ENCODE data around the gene SNAP29.

SNAP29 gene

GRCh38 chr22:20869234-20869633 lies 10.4 kb downstream of the SNAP29 start:
- H3K27ac ChIP-seq (ENCODE audit: low read length): no peak overlapping the region
- H3K4me1 ChIP-seq (ENCODE audit: insufficient read depth, low read length): no peaks in the 10 kb centered on the region; the same call in 1 of the 2 replicates
- H3K27me3 ChIP-seq (ENCODE audit: insufficient read depth, low read length): no peaks in the 10 kb centered on the region
- H3K36me3 ChIP-seq (ENCODE audit: insufficient read depth, low read depth, low read length): peaks cover 5% of the 10 kb centered on the region; the same call in 1 of the 2 replicates
- no peak overlapping the region for H3K9ac ChIP-seq (ENCODE audit: low read depth, low read length)
- H3K4me3 ChIP-seq (ENCODE audit: low read length): no peak overlapping the region
- H3K9me3 ChIP-seq (ENCODE audit: insufficient read depth, low read depth, low read length): no peaks in the 10 kb centered on the region

GRCh38 chr22:20873214-20873613 lies 14.4 kb downstream of the SNAP29 start:
- Histone ChIP-seq H3K4me3 (ENCODE audit: low read length) (no peak overlapping the region), H3K36me3 (ENCODE audit: insufficient read depth, low read depth, low read length) (peaks cover 5% of the 10 kb centered on the region; the same call in 1 of the 2 replicates), H3K27ac (ENCODE audit: low read length) (no peak overlapping the region), H3K27me3 (ENCODE audit: insufficient read depth, low read length) (no peaks in the 10 kb centered on the region), H3K4me1 (ENCODE audit: insufficient read depth, low read length) (no peaks in the 10 kb centered on the region), H3K9me3 (ENCODE audit: insufficient read depth, low read depth, low read length) (no peaks in the 10 kb centered on the region), H3K9ac (ENCODE audit: low read depth, low read length) (no peak overlapping the region)

DNA sequence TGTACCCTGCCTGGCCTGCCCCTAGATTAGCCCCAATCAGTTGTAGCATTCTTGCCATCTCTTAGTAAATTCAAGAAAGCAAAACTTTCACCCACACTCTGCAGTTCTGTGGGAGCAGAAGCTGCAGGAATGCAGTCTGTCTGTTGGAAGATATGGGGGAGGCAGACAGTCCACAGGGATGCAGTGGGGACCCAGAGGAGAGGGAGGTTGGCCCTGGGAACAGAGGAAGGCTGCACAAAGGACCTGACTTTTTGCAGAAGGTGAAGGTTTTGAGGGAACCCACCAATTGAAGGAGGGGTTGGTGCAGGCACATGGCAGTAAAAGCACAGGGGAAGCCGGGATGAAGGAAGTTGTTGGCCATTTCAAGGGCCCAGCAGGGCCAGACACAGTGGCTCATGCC lies 16.5 kb downstream of the SNAP29 start:
- H3K9ac ChIP-seq (ENCODE audit: low read depth, low read length): no peak overlapping the region
- no peaks in the 10 kb centered on the region for H3K27me3 ChIP-seq (ENCODE audit: insufficient read depth, low read length)
- peaks cover 3% of the 10 kb centered on the region; the same call in 1 of the 2 replicates for H3K36me3 ChIP-seq (ENCODE audit: insufficient read depth, low read depth, low read length)

GRCh38 chr22:20877715-20878114 lies 18.9 kb downstream of the SNAP29 start:
- H3K36me3 ChIP-seq (ENCODE audit: insufficient read depth, low read depth, low read length): peaks cover 10% of the 10 kb centered on the region; the same call in 1 of the 2 replicates
- H3K9ac ChIP-seq (ENCODE audit: low read depth, low read length): no peak overlapping the region
- no peak overlapping the region for H3K4me3 ChIP-seq (ENCODE audit: low read length)
- no peaks in the 10 kb centered on the region for H3K4me1 ChIP-seq (ENCODE audit: insufficient read depth, low read length)
- no peaks in the 10 kb centered on the region for H3K27me3 ChIP-seq (ENCODE audit: insufficient read depth, low read length)
- no peak overlapping the region for H3K27ac ChIP-seq (ENCODE audit: low read length)
- no peaks in the 10 kb centered on the region for H3K9me3 ChIP-seq (ENCODE audit: insufficient read depth, low read depth, low read length)

More for the DNA sequence above, 16.5 kb downstream of the SNAP29 start:
- Histone ChIP-seq H3K27ac (ENCODE audit: low read length) (no peak overlapping the region), H3K9me3 (ENCODE audit: insufficient read depth, low read depth, low read length) (no peaks in the 10 kb centered on the region), H3K4me1 (ENCODE audit: insufficient read depth, low read length) (no peaks in the 10 kb centered on the region), H3K4me3 (ENCODE audit: low read length) (no peak overlapping the region)

GRCh38 chr22:20881231-20881630 lies 22.4 kb downstream of the SNAP29 start:
- Histone ChIP-seq H3K9me3 (ENCODE audit: insufficient read depth, low read depth, low read length) (no peaks in the 10 kb centered on the region), H3K4me3 (ENCODE audit: low read length) (no peak overlapping the region), H3K4me1 (ENCODE audit: insufficient read depth, low read length) (no peaks in the 10 kb centered on the region), H3K27ac (ENCODE audit: low read length) (no peak overlapping the region), H3K36me3 (ENCODE audit: insufficient read depth, low read depth, low read length) (peaks cover 17% of the 10 kb centered on the region; the same call in 1 of the 2 replicates), H3K27me3 (ENCODE audit: insufficient read depth, low read length) (no peaks in the 10 kb centered on the region), H3K9ac (ENCODE audit: low read depth, low read length) (no peak overlapping the region)

GRCh38 chr22:20881869-20882815 lies 23.3 kb downstream of the SNAP29 start:
- no peak overlapping the region for H3K27ac ChIP-seq (ENCODE audit: low read length)
- no peaks in the 10 kb centered on the region for H3K4me1 ChIP-seq (ENCODE audit: insufficient read depth, low read length)
- no peak overlapping the region for H3K9ac ChIP-seq (ENCODE audit: low read depth, low read length)
- H3K9me3 ChIP-seq (ENCODE audit: insufficient read depth, low read depth, low read length): no peaks in the 10 kb centered on the region
- no peak overlapping the region for H3K4me3 ChIP-seq (ENCODE audit: low read length)
- H3K36me3 ChIP-seq (ENCODE audit: insufficient read depth, low read depth, low read length): peaks cover 18% of the 10 kb centered on the region; the same call in 1 of the 2 replicates
- no peaks in the 10 kb centered on the region for H3K27me3 ChIP-seq (ENCODE audit: insufficient read depth, low read length)

GRCh38 chr22:20882855-20883254 lies 24.0 kb downstream of the SNAP29 start:
- no peaks in the 10 kb centered on the region for H3K4me1 ChIP-seq (ENCODE audit: insufficient read depth, low read length)
- H3K27ac ChIP-seq (ENCODE audit: low read length): no peak overlapping the region
- no peak overlapping the region for H3K4me3 ChIP-seq (ENCODE audit: low read length)
- H3K27me3 ChIP-seq (ENCODE audit: insufficient read depth, low read length): no peaks in the 10 kb centered on the region
- no peak overlapping the region for H3K9ac ChIP-seq (ENCODE audit: low read depth, low read length)
- H3K36me3 ChIP-seq (ENCODE audit: insufficient read depth, low read depth, low read length): peaks cover 24% of the 10 kb centered on the region; the same call in 1 of the 2 replicates
- no peaks in the 10 kb centered on the region for H3K9me3 ChIP-seq (ENCODE audit: insufficient read depth, low read depth, low read length)

- no peak overlapping the region for H3K27ac ChIP-seq (ENCODE audit: low read length)
- H3K9me3 ChIP-seq (ENCODE audit: insufficient read depth, low read depth, low read length): no peaks in the 10 kb centered on the region
- H3K27me3 ChIP-seq (ENCODE audit: insufficient read depth, low read length): no peaks in the 10 kb centered on the region
- no peaks in the 10 kb centered on the region for H3K4me1 ChIP-seq (ENCODE audit: insufficient read depth, low read length)
- peaks cover 38% of the 10 kb centered on the region for H3K36me3 ChIP-seq (ENCODE audit: insufficient read depth, low read depth, low read length)
- H3K4me3 ChIP-seq (ENCODE audit: low read length): no peak overlapping the region
- H3K9ac ChIP-seq (ENCODE audit: low read depth, low read length): no peak overlapping the region
Observed at GRCh38 chr22:20884454-20884853, 25.6 kb downstream of the SNAP29 start.

GRCh38 chr22:20885017-20885556 lies 26.3 kb downstream of the SNAP29 start:
- H3K27me3 ChIP-seq (ENCODE audit: insufficient read depth, low read length): no peaks in the 10 kb centered on the region
- H3K9me3 ChIP-seq (ENCODE audit: insufficient read depth, low read depth, low read length): no peaks in the 10 kb centered on the region
- H3K4me1 ChIP-seq (ENCODE audit: insufficient read depth, low read length): no peaks in the 10 kb centered on the region
- no peak overlapping the region for H3K9ac ChIP-seq (ENCODE audit: low read depth, low read length)
- no peak overlapping the region for H3K4me3 ChIP-seq (ENCODE audit: low read length)
- no peak overlapping the region for H3K27ac ChIP-seq (ENCODE audit: low read length)
- H3K36me3 ChIP-seq (ENCODE audit: insufficient read depth, low read depth, low read length): peaks cover 42% of the 10 kb centered on the region

GRCh38 chr22:20885557-20886323 lies 26.9 kb downstream of the SNAP29 start:
- H3K4me1 ChIP-seq (ENCODE audit: insufficient read depth, low read length): no peaks in the 10 kb centered on the region
- H3K27me3 ChIP-seq (ENCODE audit: insufficient read depth, low read length): no peaks in the 10 kb centered on the region
- H3K4me3 ChIP-seq (ENCODE audit: low read length): no peak overlapping the region
- peaks cover 43% of the 10 kb centered on the region for H3K36me3 ChIP-seq (ENCODE audit: insufficient read depth, low read depth, low read length)
- no peak overlapping the region for H3K9ac ChIP-seq (ENCODE audit: low read depth, low read length)
- no peaks in the 10 kb centered on the region for H3K9me3 ChIP-seq (ENCODE audit: insufficient read depth, low read depth, low read length)
- no peak overlapping the region for H3K27ac ChIP-seq (ENCODE audit: low read length)

- Histone ChIP-seq H3K9ac (ENCODE audit: low read depth, low read length) (no peak overlapping the region), H3K36me3 (ENCODE audit: insufficient read depth, low read depth, low read length) (peaks cover 36% of the 10 kb centered on the region), H3K9me3 (ENCODE audit: insufficient read depth, low read depth, low read length) (no peaks in the 10 kb centered on the region), H3K4me1 (ENCODE audit: insufficient read depth, low read length) (no peaks in the 10 kb centered on the region), H3K27me3 (ENCODE audit: insufficient read depth, low read length) (no peaks in the 10 kb centered on the region), H3K4me3 (ENCODE audit: low read length) (no peak overlapping the region), H3K27ac (ENCODE audit: low read length) (no peak overlapping the region)
Observed at GRCh38 chr22:20887375-20887774, 28.6 kb downstream of the SNAP29 start.

Measured in iPS-20b (cell line).